Body of pancreas (tissue), 4 donors: Measurements from ENCODE around the gene ME3.

Experiments used
- POLR2A ChIP-seq, 3 donors: fragments of 450-650 bp; IDR thresholded peaks; one replicate each; pipeline ENCODE4 v1.6.1; 2016; ENCODE audit warnings: antibody characterized with exemption in 3 of 3, mild to moderate bottlenecking in 2 of 3
- TF ChIP-seq, protein P1 (sequence below), 7 experiments: fragments of 450-650 bp in 4 of 7; fragments of 200-600 bp in 3 of 7; sonication (generic) in 3 of 7; IDR thresholded peaks; one replicate each; pipeline ENCODE4 v1.5.1; 2016 to 2019; ENCODE audit warnings: antibody characterized with exemption in 7 of 7

DNA sequence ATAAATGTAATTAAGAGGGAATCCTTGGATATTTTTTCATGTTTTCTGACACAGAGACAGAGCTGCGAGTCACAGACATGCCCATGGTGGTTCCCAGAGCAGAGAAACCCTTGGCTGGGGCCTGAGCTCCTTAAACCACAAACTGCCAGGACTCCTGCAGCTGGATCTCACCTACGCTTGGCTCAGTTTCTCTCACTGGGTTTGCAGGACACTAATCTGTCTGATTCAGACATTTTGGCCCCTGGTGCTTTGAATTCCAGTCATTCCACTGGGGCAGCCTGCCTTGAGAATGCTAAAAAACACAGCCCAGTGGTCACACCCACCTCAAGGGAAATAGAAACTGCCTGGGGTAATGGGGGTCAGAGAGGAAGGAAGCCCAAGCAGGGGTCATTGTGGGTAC lies 175.1 kb downstream of the ME3 start:
- TF ChIP-seq, protein P1, sequence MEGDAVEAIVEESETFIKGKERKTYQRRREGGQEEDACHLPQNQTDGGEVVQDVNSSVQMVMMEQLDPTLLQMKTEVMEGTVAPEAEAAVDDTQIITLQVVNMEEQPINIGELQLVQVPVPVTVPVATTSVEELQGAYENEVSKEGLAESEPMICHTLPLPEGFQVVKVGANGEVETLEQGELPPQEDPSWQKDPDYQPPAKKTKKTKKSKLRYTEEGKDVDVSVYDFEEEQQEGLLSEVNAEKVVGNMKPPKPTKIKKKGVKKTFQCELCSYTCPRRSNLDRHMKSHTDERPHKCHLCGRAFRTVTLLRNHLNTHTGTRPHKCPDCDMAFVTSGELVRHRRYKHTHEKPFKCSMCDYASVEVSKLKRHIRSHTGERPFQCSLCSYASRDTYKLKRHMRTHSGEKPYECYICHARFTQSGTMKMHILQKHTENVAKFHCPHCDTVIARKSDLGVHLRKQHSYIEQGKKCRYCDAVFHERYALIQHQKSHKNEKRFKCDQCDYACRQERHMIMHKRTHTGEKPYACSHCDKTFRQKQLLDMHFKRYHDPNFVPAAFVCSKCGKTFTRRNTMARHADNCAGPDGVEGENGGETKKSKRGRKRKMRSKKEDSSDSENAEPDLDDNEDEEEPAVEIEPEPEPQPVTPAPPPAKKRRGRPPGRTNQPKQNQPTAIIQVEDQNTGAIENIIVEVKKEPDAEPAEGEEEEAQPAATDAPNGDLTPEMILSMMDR (IDR thresholded peaks at IDR 0.05), result no peak
- TF ChIP-seq POLR2A (IDR thresholded peaks at IDR 0.05), result no peak
